HEK293T (cell line): ENCODE data around the gene PRKD2.

ENCODE experiments used
- BHLHE40 ChIP-seq: fragments of 450-650 bp; IDR thresholded peaks from 2 replicates; pipeline ENCODE4 v1.6.1; 2016; ENCODE audit warnings: mild to moderate bottlenecking, moderate library complexity, borderline replicate concordance
- FOXM1 ChIP-seq: fragments of 450-650 bp; IDR thresholded peaks from 2 replicates; pipeline ENCODE4 v1.6.1; 2017; ENCODE audit warnings: mild to moderate bottlenecking, borderline replicate concordance
- HDGF ChIP-seq: fragments of 450-650 bp; IDR thresholded peaks from 2 replicates; pipeline ENCODE4 v1.6.1; 2017; ENCODE audit warnings: antibody characterized with exemption, borderline replicate concordance
- SUZ12 ChIP-seq: fragments of 450-650 bp; IDR thresholded peaks from 2 replicates; pipeline ENCODE4 v1.6.1; 2016; ENCODE audit warnings: mild to moderate bottlenecking
- TARDBP ChIP-seq: fragments of 450-650 bp; IDR thresholded peaks from 2 replicates; pipeline ENCODE4 v1.6.1; 2016
- ZNF384 ChIP-seq: fragments of 450-650 bp; IDR thresholded peaks from 2 replicates; pipeline ENCODE4 v1.6.1; 2016
- TF ChIP-seq, protein P1 (sequence below): fragments of 450-650 bp; IDR thresholded peaks from 2 replicates; pipeline ENCODE4 v1.6.1; 2016

DNA sequence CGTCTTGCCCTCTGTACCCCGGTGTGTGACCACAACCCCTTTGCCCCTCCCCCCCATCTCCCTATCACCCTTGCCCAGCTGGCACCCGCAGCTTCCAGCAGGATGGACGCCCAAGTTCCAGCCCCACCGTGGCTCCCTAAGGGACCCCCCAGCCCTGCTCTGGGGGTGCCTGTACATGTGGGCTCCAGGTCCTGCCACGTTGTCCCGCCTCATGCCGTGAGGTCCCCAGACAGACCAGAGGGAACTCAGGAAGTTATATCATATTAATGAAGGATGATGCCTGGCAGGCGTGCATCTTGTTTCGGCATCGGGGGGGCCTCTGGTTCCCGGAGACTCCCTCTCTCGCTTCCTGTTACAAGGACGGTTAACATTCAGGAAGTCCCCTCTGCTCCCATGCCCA lies 90.5 kb downstream of the PRKD2 start:
- TF ChIP-seq BHLHE40 (no peak), HDGF (no peak), TARDBP (no peak), ZNF384 (no peak), FOXM1 (no peak), SUZ12 (no peak)
- TF ChIP-seq, protein P1, sequence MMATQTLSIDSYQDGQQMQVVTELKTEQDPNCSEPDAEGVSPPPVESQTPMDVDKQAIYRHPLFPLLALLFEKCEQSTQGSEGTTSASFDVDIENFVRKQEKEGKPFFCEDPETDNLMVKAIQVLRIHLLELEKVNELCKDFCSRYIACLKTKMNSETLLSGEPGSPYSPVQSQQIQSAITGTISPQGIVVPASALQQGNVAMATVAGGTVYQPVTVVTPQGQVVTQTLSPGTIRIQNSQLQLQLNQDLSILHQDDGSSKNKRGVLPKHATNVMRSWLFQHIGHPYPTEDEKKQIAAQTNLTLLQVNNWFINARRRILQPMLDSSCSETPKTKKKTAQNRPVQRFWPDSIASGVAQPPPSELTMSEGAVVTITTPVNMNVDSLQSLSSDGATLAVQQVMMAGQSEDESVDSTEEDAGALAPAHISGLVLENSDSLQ = no peak
